Measurements from ENCODE around the gene ARNT2.

ARNT2 gene

DNA sequence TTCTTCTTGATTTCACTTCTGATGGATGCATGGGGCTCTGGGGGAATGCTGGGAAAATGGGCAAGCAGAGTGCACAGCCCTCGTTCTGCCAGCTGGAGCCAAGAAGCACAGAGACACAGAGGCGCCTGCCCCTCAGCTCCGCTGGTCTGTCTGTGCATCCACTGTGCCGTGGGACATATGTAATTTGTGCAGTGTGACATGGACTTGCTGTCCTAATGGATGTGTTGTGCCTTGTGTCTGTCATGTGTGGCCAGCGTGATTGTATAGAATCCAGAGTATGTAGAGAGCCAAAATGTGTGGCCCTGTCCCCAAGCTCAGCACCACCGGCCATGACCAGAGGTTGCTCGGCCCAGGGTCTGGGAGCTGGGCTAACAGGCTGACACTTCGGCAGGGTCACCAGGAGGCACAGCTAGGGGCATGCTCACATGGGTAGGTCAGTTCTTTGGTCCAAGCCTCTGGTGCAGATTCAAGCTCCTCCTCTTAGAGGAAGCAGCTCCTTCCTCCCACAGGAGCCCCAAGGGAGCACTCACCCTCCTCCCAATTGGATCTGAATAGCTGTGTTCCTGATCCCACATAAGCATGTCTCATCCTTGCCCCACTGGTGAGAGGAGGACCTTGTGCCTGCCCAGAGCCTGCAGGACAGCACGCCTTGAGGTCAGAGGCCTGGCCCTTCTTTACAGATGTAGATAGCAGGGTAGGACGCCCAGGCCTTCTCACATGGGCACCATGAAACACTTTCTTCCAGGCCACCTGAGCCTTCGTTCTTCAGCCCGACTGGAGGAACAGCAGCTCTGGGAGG lies 190.1 kb downstream of the ARNT2 start:
- peak; percentile 41 for DNase-seq (ENCODE audit: low spot score)

DNA sequence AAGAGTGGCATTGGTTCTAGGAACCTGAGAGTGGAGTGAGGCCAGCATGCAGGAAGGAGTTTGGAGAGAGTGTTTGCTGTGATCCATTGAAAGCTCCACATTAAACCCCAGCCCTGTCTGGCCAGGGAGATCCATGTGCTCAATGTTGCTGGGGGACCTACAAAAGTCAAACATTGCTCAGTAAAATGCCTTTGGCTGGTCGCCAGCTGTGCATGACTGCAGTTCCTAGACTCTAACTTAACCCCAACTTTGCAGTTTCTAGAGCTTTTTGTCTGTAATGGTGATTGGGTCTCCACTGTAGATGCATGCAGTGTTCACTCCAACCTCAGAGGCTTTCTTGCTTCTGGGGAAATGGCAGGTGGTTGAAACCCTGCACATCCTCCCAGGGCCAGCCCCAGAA lies 191.2 kb downstream of the ARNT2 start:
- DNase-seq (ENCODE audit: low spot score): peak; percentile 11

DNA sequence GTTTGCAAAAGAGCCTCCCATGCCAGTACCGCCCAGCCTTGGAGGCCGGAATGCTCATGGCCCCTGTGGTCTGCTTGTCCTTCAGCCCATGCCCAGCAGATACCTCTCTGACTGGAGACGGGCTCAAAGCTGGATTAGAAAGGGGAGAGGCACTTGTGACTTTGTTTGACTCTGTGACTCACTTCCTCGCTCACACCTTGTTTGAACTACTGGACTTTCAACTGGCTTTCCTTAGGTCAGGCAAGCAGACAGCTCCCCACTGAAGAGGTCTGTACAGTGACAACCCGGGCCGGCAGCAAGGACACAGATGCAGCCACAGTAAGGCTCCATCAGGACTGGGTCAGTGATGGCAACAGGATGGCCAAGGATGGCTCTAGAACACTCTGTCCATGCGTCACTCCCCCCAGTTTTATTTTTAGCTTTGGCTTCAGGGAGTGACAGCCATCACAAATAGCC lies 192.4 kb downstream of the ARNT2 start:
- no peak for DNase-seq (ENCODE audit: low spot score)

DNA sequence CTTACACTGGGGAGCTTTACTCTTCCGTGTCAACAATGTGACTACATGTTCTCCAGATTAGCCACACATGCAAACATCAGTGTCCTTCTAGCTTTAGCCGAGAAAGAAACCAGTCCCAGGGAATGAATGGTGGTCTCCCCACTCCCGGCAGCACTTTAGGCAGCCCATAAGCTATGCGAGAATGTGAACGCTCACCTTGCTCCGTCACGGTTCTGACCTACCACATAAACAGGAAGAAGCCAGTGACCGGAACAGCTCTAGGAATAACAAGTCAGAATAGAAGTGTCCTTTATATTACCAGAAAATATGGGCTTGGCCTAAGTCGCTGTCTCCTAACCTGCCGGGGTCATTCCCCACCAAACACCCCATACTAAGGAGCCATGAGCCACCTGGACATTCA lies 192.9 kb downstream of the ARNT2 start:
- no peak for DNase-seq (ENCODE audit: low spot score)

DNA sequence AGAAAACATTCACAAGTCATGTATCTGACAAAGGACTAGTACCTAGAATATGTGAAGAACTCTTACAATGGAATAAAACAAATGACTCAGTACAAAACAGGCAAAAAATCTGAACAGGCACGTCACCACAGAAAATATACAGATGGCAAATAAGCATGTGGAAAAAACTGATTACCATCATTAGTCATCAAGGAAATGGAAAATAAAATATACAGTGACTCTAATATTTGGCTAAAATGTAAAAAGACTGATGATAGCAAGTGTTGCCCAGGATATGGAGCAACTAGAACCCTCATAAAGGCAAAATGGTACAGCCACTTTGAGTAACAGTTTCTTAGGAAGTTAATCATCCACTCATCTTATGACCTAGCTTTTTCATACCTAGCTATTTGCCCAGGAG lies 195.2 kb downstream of the ARNT2 start:
- DNase-seq (ENCODE audit: low spot score): no peak

DNA sequence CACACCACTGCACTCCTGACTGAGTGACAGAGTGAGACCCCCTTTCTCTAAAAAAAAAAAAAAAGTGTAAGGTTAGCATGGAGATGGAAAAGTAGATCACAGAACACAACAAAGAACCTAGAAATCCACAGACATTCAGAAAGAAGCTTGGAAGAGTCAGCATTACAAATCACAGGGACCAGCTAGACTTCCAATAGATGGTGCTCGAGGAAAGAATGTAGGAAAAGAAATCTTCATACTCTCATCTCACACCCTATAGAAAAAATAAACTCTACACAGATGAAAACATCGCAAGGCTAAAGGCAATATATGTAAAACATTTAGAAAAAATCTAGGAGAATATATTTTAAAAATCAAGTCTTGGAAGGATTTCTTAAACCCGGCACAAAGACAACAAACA lies 196.4 kb downstream of the ARNT2 start:
- no peak for DNase-seq (ENCODE audit: low spot score)

DNA sequence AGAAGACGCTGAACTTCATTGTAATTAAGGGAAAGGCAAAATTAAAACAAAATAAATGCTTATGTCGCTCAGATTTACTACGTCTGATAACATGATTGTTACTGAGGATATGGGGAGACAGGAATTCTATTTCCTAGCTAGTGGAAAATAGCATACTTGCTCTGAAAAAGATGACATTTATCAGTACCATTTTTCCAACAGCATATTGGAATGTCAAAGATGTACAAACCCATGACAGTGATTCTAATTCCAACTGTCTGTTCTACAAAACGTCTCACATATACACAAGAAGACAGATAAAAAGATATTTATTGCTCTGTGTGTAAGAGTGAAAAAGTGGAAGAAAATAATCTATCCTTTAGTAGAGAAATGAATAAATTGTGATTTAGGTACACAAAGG lies 197.1 kb downstream of the ARNT2 start:
- DNase-seq (ENCODE audit: low spot score): no peak

DNA sequence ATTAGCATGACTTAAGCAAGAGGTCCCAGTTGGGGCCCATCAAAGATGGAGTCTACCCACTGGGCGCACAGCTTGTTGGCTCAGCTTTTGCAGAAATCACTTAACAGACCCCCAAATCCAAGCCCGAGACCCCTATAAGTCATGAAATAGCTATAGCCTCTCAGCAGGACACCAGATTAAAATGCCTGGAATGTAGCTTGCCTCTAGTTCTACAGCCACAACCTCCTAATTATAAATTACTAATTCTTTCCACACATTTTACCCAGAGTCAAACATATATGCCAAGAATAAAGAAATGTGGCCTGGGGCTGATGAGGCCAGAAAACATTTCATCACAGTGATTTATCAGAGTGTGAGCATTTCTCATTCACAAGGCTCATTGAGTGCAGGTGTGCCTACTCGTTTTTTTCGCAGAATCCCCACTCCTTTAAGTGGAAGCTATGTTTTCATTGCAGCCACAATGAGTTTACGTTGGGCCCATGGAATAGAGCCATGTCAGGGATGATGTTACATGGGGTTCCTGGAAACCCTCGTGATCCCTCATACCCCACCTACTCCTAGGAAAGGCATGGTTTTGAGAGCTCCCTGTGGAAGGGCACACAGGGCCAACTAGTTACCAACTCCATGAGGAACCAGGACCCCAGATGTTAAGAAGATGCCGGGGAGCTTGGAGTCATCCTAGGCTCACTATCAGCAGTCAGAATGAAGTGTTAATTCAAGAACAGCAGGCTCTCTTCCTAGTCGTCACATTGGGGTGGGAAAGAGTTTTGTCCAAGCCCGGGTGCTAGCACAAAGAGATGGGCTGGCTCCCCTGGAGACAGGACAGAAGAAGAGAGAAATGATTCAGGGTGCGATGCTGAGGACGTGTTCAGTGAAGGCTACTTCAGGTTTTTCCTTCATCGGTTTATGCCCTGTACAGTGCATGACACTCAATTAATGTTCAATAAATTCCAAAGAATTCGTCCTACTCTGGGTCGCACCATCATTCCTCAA lies 200.7 kb downstream of the ARNT2 start:
- DNase-seq (ENCODE audit: low spot score): no peak

DNA sequence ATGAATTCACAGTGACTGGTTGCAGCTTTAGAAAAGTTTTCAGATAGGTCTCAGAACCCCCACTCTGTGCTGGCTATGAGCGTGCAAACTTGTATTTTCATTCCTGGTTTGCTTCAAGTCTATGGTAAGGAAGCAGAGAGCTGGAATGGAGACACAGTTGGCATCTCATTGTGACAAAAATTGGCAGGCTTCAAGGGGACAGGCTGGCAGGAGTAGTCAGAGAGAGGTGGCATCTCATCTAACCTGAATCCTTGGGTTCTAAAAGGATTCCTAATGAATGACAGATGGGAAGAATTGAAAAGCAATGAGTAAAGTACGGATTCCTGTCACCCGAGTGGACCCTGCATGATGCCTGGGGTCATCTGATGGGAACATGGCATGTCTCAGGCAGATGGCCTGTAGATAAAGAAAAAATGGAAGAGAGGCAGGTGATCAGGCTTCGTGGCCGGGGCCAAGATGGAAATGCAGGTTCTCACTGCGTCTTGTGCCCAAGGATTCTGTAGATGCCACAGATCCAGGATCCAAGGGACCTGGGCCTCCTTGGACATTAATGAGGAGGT lies 201.5 kb downstream of the ARNT2 start:
- no peak for DNase-seq (ENCODE audit: low spot score)

DNA sequence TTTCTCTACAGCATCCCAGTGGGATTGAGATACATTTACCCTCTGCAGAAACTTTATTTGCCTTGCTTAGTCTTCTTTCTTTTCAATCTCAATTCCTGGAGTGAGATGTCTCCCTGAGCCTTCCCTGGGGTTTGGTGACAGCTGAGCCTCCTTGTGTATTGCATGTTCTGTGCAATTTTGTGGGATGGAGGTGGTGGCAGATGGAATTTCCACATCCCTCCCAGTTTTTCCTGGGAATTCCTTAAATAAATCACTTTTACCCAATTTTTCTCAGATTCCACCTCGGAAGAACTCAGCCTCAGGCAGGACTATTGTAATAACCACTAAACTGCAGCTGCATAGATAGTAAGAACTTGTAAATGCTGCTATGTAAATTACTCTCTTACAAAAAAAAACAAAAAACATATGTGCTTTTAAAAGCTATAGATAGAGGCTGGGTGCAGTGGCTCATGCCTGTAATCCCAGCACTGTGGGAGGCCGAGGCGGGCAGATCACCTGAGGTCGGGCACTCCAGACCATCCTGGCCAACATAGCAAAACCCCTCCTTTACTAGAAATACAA lies 202.4 kb downstream of the ARNT2 start:
- no peak for DNase-seq (ENCODE audit: low spot score)

DNA sequence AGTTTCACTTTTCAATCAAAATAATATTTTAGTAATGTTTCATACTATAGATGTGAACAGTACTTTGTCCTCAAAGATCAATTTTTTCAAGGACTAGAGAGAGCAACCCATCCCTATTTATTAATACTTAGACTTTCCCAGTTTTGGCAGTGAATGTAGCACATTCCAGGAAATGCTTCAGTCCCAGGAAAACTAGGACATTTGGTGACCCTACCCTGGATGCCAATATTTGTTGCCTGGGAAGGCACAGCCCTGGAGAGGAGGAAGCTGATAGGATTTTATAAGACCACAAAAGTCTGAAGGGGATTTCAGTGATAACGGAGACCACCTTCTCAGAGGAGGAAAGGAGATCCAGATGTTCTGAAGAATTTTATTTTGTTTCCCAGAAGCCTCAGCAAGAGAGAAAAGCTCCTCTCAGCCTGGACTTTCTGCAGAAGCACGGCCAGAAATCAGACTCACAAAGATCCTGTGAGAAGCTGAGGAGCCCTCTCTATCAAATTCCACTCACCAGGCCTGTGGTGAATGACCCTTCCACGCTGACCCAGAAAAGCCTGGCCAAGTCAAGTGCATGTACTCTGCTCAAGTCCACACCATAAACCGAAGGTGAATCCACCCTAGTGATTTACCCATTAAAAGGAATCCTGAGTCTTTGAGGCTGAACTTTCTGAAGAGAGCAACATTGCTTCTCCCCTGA lies 203.3 kb downstream of the ARNT2 start:
- no peak for DNase-seq (ENCODE audit: low spot score)

DNA sequence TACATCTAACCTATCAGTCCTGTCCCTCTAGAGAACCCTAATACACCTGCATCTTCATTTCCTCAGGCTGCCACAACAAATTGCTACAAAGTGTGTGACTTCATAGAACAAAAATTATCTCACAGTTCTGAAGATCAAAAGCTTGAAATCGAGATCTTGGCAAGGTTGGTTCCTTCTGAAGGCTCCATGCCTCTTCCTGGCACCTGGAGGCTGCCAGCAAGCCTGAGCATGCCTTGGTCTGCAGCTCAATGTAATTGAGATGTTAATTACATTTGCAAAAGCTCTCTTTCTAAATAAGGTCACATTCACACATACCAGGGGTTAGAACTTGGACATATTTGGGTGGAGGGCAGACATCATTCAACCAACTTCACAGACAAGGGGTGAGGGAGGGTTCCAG lies 204.5 kb downstream of the ARNT2 start:
- no peak for DNase-seq (ENCODE audit: low spot score)

DNA sequence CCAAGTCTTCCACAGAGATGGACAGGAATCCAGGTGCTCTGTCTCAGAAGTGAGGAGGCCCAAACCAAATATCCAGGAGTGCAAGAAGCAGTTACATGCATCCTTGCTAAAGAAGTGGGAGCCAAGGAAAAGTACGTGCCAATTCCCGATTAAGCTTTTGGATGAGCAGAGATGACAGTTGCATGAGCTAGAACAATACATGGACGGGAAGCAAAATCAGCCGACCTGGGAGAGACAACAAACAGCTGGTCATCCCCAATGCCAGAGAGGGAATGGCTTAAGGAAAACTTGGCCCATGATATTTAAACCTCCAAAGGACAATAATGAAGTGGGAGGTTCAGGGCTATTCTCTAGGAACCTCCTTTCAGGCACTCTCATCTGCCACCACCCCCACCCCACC lies 204.9 kb downstream of the ARNT2 start:
- no peak for DNase-seq (ENCODE audit: low spot score)

DNA sequence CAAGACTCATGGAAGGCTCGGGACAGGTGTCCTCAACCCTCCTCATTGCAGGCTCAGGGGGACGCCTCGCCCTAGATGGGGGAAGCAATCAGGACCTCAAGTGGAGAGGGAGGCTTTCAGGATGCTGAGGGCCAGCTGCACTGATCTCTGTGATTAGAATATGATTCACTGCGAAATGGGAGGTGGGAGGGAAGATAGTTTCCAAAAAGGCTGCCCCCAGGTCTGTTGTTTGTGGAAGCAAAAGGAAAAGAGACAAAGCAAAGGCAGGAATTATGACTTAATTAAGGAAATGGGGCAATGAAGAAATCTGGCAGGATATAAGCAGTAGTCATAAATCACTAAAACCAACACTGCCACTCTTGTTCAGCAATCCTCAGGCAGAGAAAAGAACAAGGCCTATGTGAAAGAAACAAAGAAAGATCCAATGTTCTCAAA lies 205.3 kb downstream of the ARNT2 start:
- DNase-seq (ENCODE audit: low spot score): no peak

DNA sequence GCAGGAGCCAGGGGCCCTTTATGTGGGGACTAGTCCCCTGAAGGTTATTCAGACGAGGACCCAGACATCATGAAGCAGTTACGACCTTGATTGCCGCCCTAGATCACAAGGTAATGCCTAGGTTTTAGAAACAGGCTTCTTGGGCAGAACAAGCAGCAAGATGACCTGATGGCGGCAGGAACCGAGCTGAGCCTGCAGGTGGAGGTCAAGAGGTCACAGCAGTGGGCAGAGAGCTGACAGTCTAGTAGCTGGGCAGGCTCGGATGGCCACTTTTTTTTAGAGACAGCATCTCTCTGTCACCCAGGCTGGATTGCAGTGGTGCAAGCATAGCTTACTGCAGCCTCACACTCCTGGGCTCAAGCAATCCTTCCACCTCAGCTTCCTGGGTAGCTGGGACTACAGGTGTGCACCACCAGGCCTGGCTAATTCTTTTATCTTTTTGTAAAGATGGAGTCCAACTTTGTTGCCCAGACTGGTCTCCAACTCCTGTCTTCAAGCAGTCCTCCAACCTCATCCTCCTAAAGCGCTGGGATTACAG lies 207.4 kb downstream of the ARNT2 start:
- DNase-seq (ENCODE audit: low spot score): no peak

DNA sequence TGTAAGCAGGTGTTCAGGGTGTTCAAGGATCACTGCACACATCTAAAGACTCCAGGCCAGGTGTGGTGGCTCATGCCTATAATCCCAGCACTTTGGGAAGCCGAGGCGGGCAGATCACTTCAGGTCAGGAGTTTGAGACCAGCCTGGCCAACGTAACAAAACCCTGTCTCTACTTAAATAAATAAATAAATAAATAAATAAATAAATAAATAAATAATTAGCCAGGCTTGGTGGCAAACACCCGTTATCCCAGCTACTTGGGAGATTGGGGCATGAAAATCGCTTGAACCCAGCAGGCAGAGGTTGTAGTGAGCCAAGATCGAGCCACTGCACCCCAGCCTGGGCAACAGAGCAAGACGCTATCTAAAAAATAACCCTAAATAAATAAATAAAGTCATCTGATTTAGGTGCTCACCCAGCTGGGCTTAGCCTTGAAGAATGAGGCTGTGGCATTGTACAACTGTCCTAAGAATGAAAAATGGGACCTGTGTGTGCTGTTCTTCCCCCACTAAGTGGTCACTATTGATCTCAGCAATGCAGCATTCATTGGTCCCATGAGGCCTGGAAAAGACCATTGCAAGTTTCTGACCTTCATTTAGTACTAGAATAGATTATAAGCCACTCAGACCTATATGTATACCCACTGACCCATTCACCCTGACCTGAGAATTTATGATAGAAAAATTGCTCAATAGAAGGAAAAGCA lies 208.1 kb downstream of the ARNT2 start:
- no peak for DNase-seq (ENCODE audit: low spot score)

DNA sequence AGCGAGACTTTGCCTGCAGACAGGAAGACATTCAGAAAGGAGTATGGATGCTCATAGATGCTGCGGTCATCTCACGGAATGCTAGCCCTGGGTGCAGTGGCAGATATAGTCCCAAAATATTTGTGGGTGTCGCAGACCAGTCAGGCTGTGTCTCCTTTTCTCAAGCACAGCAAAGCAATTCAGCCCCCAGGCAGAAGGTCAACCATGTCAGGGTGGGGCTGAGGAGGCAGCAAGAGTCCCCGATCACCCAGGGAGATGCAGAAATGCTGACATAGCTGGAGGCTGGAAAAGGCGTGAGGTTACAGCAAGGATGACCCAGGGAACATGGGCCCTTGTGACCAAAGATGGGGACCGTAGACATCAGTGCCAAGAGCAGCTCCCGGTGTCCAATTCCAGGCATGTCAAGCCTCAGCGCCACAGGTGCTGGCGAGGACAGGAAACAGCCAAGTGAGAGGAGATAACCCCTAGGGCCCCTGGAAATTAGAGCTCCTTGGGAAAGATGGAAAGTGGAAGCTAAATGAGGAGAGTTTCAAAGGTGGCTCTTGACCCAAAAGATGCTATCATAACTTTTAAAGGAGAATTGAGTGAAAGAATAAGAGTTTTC lies 209.7 kb downstream of the ARNT2 start:
- no peak for DNase-seq (ENCODE audit: low spot score)

DNA sequence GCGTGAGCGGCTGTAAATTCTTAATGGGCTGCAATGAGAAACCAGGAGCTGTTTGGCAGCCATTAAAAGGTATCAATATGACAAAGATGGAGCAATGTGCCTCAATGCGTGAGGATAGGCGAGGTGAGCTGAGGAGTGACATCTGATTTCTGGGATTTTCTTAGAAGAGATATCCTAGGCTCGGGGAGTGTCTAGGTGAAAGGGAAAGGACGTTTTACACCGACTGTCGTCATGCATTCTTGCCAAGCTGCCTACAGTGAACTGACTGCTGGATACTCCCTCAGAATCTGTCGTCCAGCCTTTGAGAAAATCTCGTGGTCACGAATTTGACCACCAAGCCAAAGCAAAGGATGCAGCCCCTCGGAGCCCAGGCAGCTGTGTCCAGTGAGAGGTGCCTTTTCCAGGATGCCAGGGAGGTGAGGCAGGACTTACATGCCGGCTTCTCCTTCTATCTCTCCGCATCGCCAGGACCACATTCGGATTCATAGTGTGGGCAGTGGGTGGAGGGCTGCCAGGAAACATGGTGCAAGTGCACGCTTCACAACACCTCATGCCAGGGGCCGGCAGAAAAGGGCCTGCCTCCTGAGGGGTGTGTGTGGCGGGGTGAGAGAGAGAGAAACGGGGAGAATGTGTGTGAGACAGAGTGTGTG lies 210.7 kb downstream of the ARNT2 start:
- no peak for DNase-seq (ENCODE audit: low spot score)

DNA sequence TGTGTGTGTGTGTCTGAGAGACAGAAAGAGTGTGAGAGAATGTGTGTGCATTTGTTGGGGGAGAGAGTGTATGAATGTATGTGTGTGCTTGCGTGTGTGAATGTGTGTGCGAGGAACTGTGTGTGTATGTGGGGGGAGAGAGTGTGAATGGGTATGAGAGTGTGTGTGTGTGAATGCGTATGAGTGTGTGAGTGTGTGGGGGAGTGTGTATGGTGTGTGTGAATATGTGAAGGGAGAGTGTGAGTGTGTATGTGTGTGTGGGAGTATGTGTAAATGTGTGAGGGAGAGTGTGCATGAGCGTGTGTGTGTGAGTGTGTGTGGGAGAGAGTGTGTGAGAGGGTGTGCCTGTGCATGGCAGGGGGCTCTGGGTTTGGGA lies 211.2 kb downstream of the ARNT2 start:
- no peak for DNase-seq (ENCODE audit: low spot score)
